GM18526 (cell line): Measurements from ENCODE around the gene EPB41L2.

Experiments used
- POLR2A ChIP-seq: IDR thresholded peaks from 3 replicates; pipeline ENCODE4 v1.6.1; 2011; ENCODE audit not compliant: insufficient read length; ENCODE audit errors: extremely low read depth

EPB41L2 gene

DNA sequence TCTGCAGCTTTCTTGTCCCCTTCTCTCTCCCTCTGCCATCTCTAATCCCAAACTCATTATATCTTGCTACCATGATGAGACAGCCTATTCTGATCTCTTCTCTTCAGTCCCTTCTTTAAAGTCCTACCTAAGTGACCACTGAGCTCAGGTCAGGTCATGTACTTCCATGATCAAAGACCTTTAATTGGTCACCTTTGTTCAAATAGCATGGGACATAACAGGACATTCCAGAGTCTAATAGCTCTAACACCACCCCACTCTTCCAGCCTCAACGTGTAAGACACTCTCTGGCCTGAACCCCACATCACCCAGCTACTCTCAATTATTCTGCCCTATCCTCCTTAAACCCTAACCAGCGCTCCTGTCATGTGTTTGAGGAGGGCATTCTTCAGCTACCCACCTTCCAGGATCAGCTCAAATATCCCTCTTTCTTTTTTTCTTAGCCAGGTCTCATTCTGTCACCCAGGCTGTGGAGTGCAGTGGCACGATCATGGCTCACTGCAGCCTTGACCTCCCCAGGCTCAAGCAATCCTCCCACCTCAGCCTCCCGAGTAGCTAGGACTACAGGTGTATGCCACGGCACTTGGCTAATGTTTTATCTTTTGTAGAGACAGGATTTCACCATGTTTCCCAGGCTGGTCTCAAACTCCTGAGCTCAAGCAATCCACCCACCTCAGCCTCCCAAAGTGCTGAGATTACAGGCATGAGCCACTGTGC lies 237.9 kb downstream of the EPB41L2 start:
- no peak for TF ChIP-seq POLR2A

DNA sequence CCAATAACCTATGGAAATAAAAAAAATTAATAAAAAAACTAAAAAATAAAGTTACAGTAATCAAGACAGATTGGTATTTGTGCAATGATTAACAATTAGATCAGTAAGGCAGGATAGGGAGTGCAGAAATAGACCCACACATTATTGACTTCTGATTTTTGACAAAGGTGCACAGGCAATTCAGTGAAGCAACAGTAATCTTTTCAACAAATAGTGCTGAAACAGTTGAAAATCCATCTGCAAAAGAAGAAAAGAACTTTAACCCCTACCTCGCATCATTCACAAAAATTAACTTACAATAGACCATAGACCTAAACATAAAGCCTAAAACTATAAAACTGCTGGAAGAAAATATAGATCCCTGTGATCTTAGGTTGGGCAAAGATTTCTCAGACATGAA lies 240.3 kb downstream of the EPB41L2 start:
- TF ChIP-seq POLR2A = no peak

DNA sequence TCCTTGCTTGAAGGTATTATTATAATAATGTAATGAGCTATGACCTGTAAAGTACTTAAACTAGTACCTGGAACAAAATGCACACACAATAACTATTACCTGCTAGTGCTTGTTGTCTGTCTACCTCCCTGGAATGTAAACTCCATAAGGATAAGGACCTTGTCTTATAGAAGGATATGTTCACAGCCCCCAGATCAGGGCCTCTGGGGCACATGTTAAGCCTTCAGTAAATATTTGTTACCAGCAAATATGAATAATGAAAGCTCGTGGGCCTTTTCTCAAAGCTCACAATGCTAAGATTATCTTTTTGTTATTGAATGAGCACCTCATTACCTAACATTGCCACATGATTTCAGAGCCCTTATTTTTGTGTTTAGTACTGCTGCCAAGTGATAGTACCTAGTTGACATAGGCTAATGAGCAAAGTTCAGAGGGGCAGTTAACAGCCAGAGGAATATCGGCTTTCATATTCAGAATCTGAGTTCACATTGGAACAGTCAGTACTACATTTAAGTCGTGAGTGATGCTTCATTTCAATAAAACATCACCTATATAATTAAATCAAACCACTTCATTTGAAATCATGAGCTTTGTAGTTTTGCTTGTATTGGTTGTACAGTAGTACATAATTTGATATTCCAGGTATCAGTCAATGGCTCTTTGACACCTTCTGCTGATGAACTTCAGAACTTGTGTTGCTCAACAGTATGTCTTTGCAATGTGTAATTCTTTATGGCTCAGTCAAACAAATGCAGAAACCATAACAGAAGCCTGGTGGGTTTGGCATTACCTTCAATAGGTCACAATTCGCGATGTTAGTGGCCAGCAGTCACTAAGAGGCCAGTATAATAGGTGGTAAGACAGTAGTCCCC lies 247.6 kb downstream of the EPB41L2 start:
- TF ChIP-seq POLR2A = no peak

DNA sequence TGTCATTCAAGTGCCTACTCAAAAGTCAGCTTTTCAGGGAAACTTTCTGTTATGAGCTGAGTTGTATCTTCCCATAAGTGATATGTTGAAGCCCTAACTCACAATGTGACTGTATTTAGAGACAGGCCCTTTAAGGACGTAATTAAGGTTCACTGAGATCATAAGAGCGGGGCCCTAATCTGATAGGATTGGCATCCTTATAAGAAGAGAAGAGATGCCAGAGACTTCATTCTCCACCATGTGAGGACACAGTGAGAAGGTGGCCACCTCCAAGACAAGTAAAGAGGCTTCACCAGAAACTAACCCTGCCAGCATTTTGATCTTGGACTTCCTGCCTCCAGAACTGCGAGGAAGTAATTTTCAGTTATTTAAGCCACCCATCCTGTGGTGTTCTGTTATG lies 248.5 kb downstream of the EPB41L2 start:
- no peak for TF ChIP-seq POLR2A

DNA sequence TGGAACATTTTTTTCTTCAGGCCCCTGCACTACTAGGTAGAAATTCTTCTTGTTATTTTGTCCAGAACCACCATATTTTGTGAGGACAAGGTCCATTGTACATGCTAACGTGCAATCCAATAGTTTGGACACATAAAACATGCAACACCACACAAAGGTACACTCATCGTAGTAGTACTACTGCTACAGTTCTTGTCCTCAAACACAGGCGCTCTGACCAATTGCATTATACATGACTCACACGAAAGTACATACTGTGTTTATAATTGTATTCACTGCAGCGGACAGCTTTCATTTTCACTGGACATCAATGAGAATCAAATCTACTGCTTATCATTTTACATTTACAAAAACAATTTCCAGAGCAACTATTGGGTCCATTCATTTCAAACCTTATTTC lies 251.1 kb downstream of the EPB41L2 start:
- TF ChIP-seq POLR2A = no peak

DNA sequence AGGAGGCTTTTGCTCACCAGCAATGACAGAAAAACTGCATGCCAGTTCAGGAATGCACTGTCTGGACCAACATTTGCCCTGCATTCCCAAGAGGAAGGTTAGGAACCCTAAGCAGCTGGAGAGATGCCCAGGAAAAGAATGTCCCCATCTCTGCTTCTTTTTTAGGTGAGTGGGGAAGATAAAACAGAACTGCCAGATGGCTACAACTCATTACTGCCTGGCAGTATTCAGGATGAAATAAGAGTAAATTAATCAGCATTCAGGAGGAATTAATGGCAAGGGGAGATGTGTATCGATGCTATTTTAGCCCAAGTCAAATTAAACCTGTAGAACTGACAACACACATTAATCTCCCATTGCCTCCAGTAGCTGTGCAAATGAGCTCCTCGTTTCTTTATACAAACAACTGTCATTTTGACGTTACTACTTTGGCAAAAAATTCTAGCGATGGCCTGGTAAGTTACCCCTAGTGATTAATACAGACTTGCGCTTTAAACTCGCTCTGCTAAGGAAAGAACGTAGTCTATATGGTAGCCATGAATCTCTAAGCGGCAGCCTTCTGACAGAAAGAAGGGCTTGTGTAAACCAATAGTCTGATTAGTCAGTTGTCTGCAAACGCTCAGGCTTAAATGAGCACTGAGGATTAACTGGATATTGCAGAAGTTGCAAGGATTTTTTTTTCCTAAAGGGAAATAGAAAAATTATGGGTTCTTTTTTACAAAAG lies 252.6 kb downstream of the EPB41L2 start:
- TF ChIP-seq POLR2A = no peak

DNA sequence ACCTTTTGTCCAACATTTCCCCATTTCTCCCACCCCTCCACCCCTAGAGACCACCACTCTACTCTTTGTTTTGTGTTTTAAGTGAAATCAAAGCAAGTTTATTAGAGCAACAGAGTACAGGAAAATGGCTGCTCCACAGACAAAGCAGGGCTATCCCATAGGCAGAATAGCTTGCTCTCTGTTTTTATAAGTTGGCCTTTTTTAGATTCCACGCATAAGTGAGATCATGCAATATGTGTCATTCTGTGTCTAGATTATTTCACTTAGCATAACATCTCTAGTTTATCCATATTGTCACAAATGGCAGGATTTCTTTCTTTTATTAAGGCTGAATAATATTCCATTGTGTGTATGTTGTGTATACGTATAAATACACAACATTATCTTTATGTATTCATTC lies 266.0 kb downstream of the EPB41L2 start:
- no peak for TF ChIP-seq POLR2A

DNA sequence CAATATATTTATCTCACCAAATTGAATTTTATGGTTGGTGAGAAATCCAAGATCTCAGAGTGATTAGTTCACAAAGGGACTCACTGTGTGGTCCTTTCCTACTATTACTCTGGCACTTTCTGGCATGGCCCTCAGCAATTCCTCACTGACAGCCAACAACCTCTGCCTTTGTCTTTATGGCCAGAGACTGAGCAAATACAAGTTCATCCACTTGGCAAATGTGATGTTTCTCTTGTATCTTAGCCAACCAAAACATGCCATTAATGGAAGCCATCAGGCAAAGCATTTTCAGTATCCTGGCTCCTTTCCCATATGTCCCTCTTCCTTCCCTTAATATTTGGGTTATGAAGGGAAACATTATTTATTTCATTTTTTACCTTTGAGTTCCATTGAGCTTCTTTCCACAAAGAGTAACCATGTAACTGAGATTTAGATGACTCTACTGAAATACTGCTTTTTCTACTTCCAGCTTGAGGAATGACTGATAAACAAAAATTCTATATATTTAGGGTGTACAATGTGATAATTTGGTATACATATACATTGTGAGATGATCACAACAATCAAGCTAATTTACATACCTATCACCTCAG lies 266.6 kb downstream of the EPB41L2 start:
- TF ChIP-seq POLR2A = no peak

DNA sequence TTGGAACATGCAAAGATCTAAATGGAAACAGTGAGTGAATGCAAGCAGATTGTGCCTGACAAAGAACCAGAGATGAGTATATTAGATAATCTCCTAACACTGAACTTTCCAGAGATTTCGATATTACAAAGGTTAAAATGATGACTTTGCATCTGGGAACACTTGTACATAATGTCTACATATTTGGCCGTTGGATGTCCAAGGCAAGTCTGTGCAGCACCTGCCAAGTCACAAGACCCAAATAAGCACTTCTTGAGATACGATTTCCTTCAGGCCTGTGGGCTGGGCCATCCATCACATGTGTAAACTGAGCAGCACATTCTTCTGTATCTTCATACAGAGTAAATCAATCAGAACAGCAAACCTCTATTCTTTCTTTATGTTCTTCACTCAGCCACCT lies 268.3 kb downstream of the EPB41L2 start:
- no peak for TF ChIP-seq POLR2A

DNA sequence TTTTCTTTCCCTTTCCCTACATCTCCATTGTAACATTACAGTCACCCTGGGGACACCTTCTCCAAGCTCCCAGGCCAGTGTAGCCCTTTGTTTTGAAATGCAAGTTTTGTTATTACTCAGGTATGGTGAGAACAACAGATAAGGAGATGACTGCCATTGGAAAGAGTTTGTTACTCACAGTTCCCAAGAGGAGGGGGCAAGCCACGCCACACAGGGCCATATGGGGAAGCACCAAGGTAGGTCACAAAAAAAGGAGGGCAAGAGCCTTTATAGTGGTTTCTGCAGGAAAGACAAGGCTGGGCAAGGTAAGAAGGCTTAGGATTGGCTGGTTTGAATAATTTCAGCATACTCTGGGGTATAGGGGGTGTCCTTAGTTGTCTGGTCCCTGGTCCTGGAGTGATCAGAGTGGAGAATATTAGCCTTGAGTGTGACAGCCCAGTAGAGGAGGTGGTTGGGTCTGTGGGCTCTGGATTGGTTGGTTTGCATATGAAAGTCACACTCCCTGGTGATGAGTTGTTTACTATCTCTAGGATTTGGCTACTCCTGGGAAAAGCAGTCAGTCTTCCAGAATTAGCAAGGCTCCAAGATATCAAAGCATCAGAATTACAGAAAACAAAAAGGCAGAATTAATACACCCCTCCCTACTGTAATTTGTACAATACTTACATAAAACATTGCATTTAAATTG lies 268.9 kb downstream of the EPB41L2 start:
- no peak for TF ChIP-seq POLR2A
